DOHH2 (cell line): ENCODE data around the gene PITX1.

Experiments used
- H3F3A ChIP-seq: fragments of 200-600 bp; sonication (generic), shearing (Covaris generic); 2 replicates; pipeline ENCODE4 v1.6.0; 2016; ENCODE audit warnings: antibody characterized with exemption, mild to moderate bottlenecking; ENCODE audit not compliant: control insufficient read depth, insufficient read depth
- H3K27ac ChIP-seq: fragments of 200-600 bp; sonication (generic); 2 replicates; pipeline ENCODE4 v1.5.1; 2014; ENCODE audit warnings: low read depth, mild to moderate bottlenecking, low read length, moderate library complexity
- H3K27me3 ChIP-seq: fragments of 200-600 bp; sonication (generic); 2 replicates; pipeline ENCODE4 v1.6.1; 2014; ENCODE audit warnings: mild to moderate bottlenecking, low read length, mixed read lengths; ENCODE audit not compliant: control insufficient read depth
- H3K36me3 ChIP-seq: fragments of 200-600 bp; sonication (generic); 2 replicates; pipeline ENCODE4 v1.6.1; 2014; ENCODE audit warnings: mild to moderate bottlenecking, low read length, moderate library complexity, mixed read lengths; ENCODE audit not compliant: control insufficient read depth
- H3K4me1 ChIP-seq: fragments of 200-600 bp; sonication (generic); 2 replicates; pipeline ENCODE4 v1.6.1; 2014; ENCODE audit warnings: mild to moderate bottlenecking, low read length, mixed read lengths; ENCODE audit not compliant: control insufficient read depth
- H3K4me2 ChIP-seq: fragments of 200-600 bp; sonication (generic); 2 replicates; pipeline ENCODE4 v1.6.0; 2014; ENCODE audit warnings: mild to moderate bottlenecking, low read length, moderate library complexity
- H3K4me3 ChIP-seq: fragments of 200-600 bp; sonication (generic); 2 replicates; pipeline ENCODE4 v1.5.1; 2014; ENCODE audit warnings: mild to moderate bottlenecking, low read length, mixed read lengths
- H3K79me2 ChIP-seq: fragments of 200-600 bp; sonication (generic); 2 replicates; pipeline ENCODE4 v1.6.1; 2014; ENCODE audit warnings: mild to moderate bottlenecking, low read length, mixed read lengths; ENCODE audit not compliant: control insufficient read depth
- H3K9me2 ChIP-seq: fragments of 200-600 bp; sonication (generic); replicated peaks from 2 replicates; pipeline ENCODE4 v1.6.1; 2014; ENCODE audit warnings: mild to moderate bottlenecking, low read length, mixed read lengths; ENCODE audit not compliant: control insufficient read depth
- H3K9me3 ChIP-seq: fragments of 200-600 bp; sonication (generic); 2 replicates; pipeline ENCODE4 v1.6.1; 2014; ENCODE audit warnings: antibody characterized with exemption, low read length, mixed read lengths; ENCODE audit not compliant: control insufficient read depth, insufficient read depth
- H4K20me1 ChIP-seq: fragments of 200-600 bp; sonication (generic); 2 replicates; pipeline ENCODE4 v1.6.0; 2014; ENCODE audit warnings: low read depth, mild to moderate bottlenecking, antibody characterized with exemption, low read length, moderate library complexity; ENCODE audit not compliant: control insufficient read depth, insufficient read depth
- CTCF ChIP-seq: fragments of 200-600 bp; sonication (generic); IDR thresholded peaks from one replicate; pipeline ENCODE4 v1.5.1; 2014; ENCODE audit warnings: antibody characterized with exemption, mild to moderate bottlenecking, low read depth, low read length; ENCODE audit not compliant: poor library complexity, severe bottlenecking
- EZH2phosphoT487 ChIP-seq: fragments of 200-600 bp; sonication (generic); IDR thresholded peaks from 2 replicates; pipeline ENCODE4 v1.6.1; 2017; ENCODE audit warnings: borderline replicate concordance, mild to moderate bottlenecking, antibody characterized with exemption, low read length, moderate library complexity, mixed read lengths

Gene PITX1

DNA sequence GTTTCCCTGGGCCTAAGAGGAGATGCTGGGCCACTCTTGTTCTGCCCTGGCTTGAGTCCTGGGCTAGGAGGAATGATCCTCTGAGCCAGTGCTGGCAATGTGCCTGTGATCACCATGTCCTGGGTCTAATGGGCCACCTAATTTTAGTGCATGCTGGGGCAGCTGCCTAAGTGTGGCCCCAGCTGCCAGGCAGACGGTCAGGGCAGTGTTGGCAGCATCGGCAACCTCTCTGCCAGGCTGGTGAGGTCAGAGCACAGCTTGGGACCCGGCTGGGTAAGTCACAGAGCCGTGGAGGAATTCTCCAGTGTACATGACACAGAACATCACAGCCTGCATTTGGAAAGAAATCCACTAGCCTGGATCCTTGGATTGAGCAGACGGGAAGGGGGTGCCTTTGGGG lies 21.4 kb upstream of the PITX1 start:
- H3K36me3 ChIP-seq: peaks cover 2% of the 10 kb centered on the region; the same call in 1 of the 2 replicates
- H3K9me2 ChIP-seq: no peaks in the 10 kb centered on the region
- H4K20me1 ChIP-seq: no peaks in the 10 kb centered on the region
- no peaks in the 10 kb centered on the region for H3K27me3 ChIP-seq
- peaks cover 8% of the 10 kb centered on the region for H3F3A ChIP-seq
- peak overlapping the region; percentile 92 for H3K27ac ChIP-seq
- H3K4me3 ChIP-seq: peak overlapping the region; percentile 70
- TF ChIP-seq EZH2phosphoT487: no peak
- no peak for TF ChIP-seq CTCF
- H3K79me2 ChIP-seq: peaks cover 11% of the 10 kb centered on the region
- no peaks in the 10 kb centered on the region for H3K9me3 ChIP-seq
- peak overlapping the region; percentile 87 for H3K4me2 ChIP-seq
- peaks cover 60% of the 10 kb centered on the region for H3K4me1 ChIP-seq

DNA sequence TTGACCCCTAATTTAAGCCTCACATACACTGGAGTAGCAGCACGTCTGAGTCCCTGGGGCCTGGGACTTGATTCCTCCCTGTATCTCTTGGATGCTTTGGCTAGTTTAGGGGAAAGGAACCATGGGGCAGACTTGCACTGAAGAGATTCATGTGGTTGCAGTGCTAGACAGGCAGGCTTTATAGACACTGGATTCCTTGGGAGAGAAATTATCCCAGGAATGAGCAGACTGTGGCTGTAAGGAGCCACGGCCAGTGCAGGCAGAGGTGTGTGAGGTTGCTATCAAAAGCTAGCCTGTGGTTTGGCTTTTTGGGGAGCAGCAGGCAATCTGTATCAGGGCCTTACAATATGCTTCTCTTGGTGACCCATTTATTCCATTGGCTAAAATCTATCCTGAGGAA lies 20.5 kb upstream of the PITX1 start:
- Histone ChIP-seq H3K79me2 (peaks cover 11% of the 10 kb centered on the region), H3K36me3 (peaks cover 2% of the 10 kb centered on the region; the same call in 1 of the 2 replicates), H3F3A (peaks cover 8% of the 10 kb centered on the region), H3K4me1 (peaks cover 69% of the 10 kb centered on the region), H3K27ac (peak overlapping the region; percentile 92), H3K4me2 (peak overlapping the region; percentile 87), H3K4me3 (peak overlapping the region; percentile 70), H3K9me3 (no peaks in the 10 kb centered on the region), H3K9me2 (no peaks in the 10 kb centered on the region), H3K27me3 (no peaks in the 10 kb centered on the region), H4K20me1 (no peaks in the 10 kb centered on the region)
- TF ChIP-seq CTCF (no peak), EZH2phosphoT487 (no peak)

DNA sequence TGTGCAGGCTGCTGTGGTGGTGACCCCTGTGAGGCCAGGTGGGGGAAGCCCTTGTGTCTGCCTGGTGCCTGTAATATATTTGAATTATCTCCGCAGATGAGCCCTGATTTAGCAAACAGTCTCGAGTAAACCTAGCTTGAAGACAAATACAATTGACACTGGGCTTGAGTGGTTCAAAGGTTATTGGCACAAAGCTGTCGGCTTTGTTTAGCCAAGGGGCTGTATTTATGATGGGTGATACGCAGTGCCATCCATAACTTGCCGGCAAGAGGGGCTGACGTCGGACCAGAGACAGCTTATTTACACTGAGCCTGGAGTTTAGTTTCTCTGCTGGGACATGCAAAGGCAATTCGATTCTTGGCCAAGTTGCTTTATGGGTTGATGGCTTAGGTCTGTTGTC lies 20.0 kb upstream of the PITX1 start:
- peaks cover 2% of the 10 kb centered on the region; the same call in 1 of the 2 replicates for H3K36me3 ChIP-seq
- peaks cover 11% of the 10 kb centered on the region for H3K79me2 ChIP-seq
- no peaks in the 10 kb centered on the region for H4K20me1 ChIP-seq
- H3F3A ChIP-seq: peaks cover 8% of the 10 kb centered on the region
- peak overlapping the region; percentile 87 for H3K4me2 ChIP-seq
- TF ChIP-seq CTCF: no peak
- no peak for TF ChIP-seq EZH2phosphoT487
- peak overlapping the region; percentile 70 for H3K4me3 ChIP-seq
- peaks cover 74% of the 10 kb centered on the region for H3K4me1 ChIP-seq
- H3K9me3 ChIP-seq: no peaks in the 10 kb centered on the region
- H3K27ac ChIP-seq: peak overlapping the region; percentile 92
- no peaks in the 10 kb centered on the region for H3K9me2 ChIP-seq
- no peaks in the 10 kb centered on the region for H3K27me3 ChIP-seq

- H3K79me2 ChIP-seq: peaks cover 11% of the 10 kb centered on the region
- peaks cover 2% of the 10 kb centered on the region; the same call in 1 of the 2 replicates for H3K36me3 ChIP-seq
- no peaks in the 10 kb centered on the region for H3K9me3 ChIP-seq
- no peaks in the 10 kb centered on the region for H3K9me2 ChIP-seq
- peaks cover 81% of the 10 kb centered on the region for H3K4me1 ChIP-seq
- H4K20me1 ChIP-seq: no peaks in the 10 kb centered on the region
- peak overlapping the region; percentile 70 for H3K4me3 ChIP-seq
- H3K4me2 ChIP-seq: peak overlapping the region; percentile 87
- peak overlapping the region; percentile 92 for H3K27ac ChIP-seq
- no peak for TF ChIP-seq EZH2phosphoT487
- TF ChIP-seq CTCF: no peak
- no peaks in the 10 kb centered on the region for H3K27me3 ChIP-seq
- H3F3A ChIP-seq: peaks cover 8% of the 10 kb centered on the region
These were observed 19.2 kb upstream of the PITX1 start for GRCh38 chr5:135053278-135053677.
